PC-3 (cell line): ENCODE results near the gene SLC1A5. TPM values are rescaled to one million over a fixed set of nuclear protein-coding genes. Genes with fewer than 3 reads are reported as not detected.

Source experiments
- ATAC-seq: fragments of 200-7000 bp; cut with Tn5 transposase; 2 replicates; pipeline ENCODE4 v1.9.1; 2020; ENCODE audit warnings: mild to moderate bottlenecking, moderate library complexity
- BruUV-seq: library from RNA; stranded (reverse); fragments of 400-500 nt; replicated peaks from 2 replicates; lab custom pipeline; 2021; lab: Mats Ljungman, UMichigan
- CTCF ChIA-PET: fragments of 300-600 bp; sonication (Branson Sonifier 250); formaldehyde crosslinking; loops from one replicate; lab custom pipeline; 2022; ENCODE audit warnings: antibody characterized with exemption; lab: Charles Lee
- POLR2A ChIA-PET: fragments of 300-600 bp; sonication (Branson Sonifier 250); formaldehyde crosslinking; loops from one replicate; lab custom pipeline; 2022; ENCODE audit warnings: antibody characterized with exemption; ENCODE audit not compliant: unreplicated experiment; lab: Charles Lee
- DNase-seq: peaks from one replicate; pipeline ENCODE4 v3.0.0-alpha.2; 2015
- H2AFZ ChIP-seq: fragments of 300-600 bp; sonication (generic); 2 replicates; pipeline ENCODE4 v1.6.0; 2016; ENCODE audit warnings: antibody characterized with exemption, low read length
- H3F3A ChIP-seq: fragments of 300-600 bp; sonication (generic); one replicate; pipeline ENCODE4 v1.6.0; 2017; ENCODE audit warnings: antibody characterized with exemption, low read length, control low read depth, mild to moderate bottlenecking; ENCODE audit not compliant: unreplicated experiment
- H3K27ac ChIP-seq: fragments of 300-600 bp; sonication (generic); 2 replicates; pipeline ENCODE4 v1.5.1; 2016; ENCODE audit warnings: mild to moderate bottlenecking, low read length
- H3K27me3 ChIP-seq: fragments of 300-600 bp; sonication (generic); 2 replicates; pipeline ENCODE4 v1.6.1; 2016; ENCODE audit warnings: low read length, mixed read lengths
- H3K36me3 ChIP-seq: fragments of 300-600 bp; sonication (generic); 2 replicates; pipeline ENCODE4 v1.6.1; 2016; ENCODE audit warnings: low read depth, mixed run types, low read length, mixed read lengths
- H3K4me1 ChIP-seq: fragments of 300-600 bp; sonication (generic); 2 replicates; pipeline ENCODE4 v1.5.1; 2016; ENCODE audit warnings: low read length; ENCODE audit not compliant: insufficient read depth
- H3K4me2 ChIP-seq: fragments of 300-600 bp; sonication (generic); 2 replicates; pipeline ENCODE4 v1.6.0; 2016; ENCODE audit warnings: low read length
- H3K4me3 ChIP-seq: fragments of 300-600 bp; sonication (generic); 2 replicates; pipeline ENCODE4 v1.5.1; 2016; ENCODE audit warnings: mild to moderate bottlenecking, low read length, mixed read lengths
- H3K79me2 ChIP-seq: fragments of 300-600 bp; sonication (generic); 2 replicates; pipeline ENCODE4 v1.6.1; 2017; ENCODE audit warnings: low read length, mixed read lengths
- H3K9ac ChIP-seq: fragments of 300-600 bp; sonication (generic); 2 replicates; pipeline ENCODE4 v1.6.0; 2016; ENCODE audit warnings: mild to moderate bottlenecking, low read length
- H3K9me2 ChIP-seq: fragments of 300-600 bp; sonication (generic); replicated peaks from 2 replicates; pipeline ENCODE4 v1.6.1; 2016; ENCODE audit warnings: mixed run types, low read length, mixed read lengths
- H3K9me3 ChIP-seq: fragments of 300-600 bp; sonication (generic); 2 replicates; pipeline ENCODE4 v1.6.1; 2016; ENCODE audit warnings: low read length, mixed read lengths
- H4K20me1 ChIP-seq: fragments of 300-600 bp; sonication (generic); 2 replicates; pipeline ENCODE4 v1.6.1; 2016; ENCODE audit warnings: low read length, mixed read lengths
- EZH2 ChIP-seq: fragments of 300-600 bp; sonication (generic); IDR thresholded peaks from one replicate; pipeline ENCODE4 v1.6.1; 2017; ENCODE audit warnings: antibody characterized with exemption, mild to moderate bottlenecking, low read length; ENCODE audit not compliant: unreplicated experiment
- EZH2phosphoT487 ChIP-seq: fragments of 300-600 bp; sonication (generic); IDR thresholded peaks from 2 replicates; pipeline ENCODE4 v1.6.1; 2018; ENCODE audit warnings: mild to moderate bottlenecking, antibody characterized with exemption, low read length, borderline replicate concordance
- intact Hi-C: fragments of 100-400 bp; cut with micrococcal nuclease; formaldehyde crosslinking; loops from 2 replicates; pipeline ENCODE4 v1.9.0; 2023
- total RNA-seq: library from RNA; depleted of rRNA; stranded (reverse); fragments of >200 nt; gene quantifications from 2 replicates; pipeline ENCODE4 v1.2.3, GENCODE V29; 2014
- TF ChIP-seq, protein P1 (sequence below): fragments of 300-600 bp; sonication (generic); conservative IDR thresholded peaks from 2 replicates; pipeline ENCODE4 v1.5.1; 2017; ENCODE audit warnings: antibody characterized with exemption, low read depth, mild to moderate bottlenecking, low read length

SLC1A5 gene
- total RNA-seq, 1 experiment from 2014 or later: 97.4 TPM

DNA sequence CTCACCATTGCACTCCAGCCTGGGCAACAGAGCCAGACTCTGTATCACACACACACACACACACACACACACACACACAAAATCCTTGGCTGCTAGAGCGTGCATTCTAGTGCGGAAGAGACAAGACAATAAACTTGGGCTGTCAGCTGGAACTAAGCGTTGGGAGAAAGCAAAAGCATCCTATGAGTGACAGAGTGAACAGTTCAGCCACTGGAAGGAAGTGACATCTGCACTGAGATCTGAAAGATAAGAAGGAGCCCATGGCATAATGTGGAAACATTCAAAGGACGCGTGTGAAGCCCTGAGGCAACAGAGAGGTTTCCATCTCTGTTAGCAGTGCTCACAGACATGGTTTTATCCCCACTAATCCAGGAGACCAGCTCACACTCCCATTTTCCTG is 3.5 kb upstream of the SLC1A5 start:
- H3K36me3 ChIP-seq: no peaks in the 10 kb centered on the region
- DNase-seq (no peak), ATAC-seq (no peak)
- H3K79me2 ChIP-seq: peaks cover 14% of the 10 kb centered on the region
- H3K4me1 ChIP-seq: peaks cover 17% of the 10 kb centered on the region
- intact Hi-C loops: no loop called here
- POLR2A ChIA-PET: no interaction called here
- BruUV-seq: no TSS peak
- H3K4me3 ChIP-seq: no peak overlapping the region
- H3K9ac ChIP-seq: no peak overlapping the region
- H3K27me3 ChIP-seq: no peaks in the 10 kb centered on the region
- TF ChIP-seq, protein P1, sequence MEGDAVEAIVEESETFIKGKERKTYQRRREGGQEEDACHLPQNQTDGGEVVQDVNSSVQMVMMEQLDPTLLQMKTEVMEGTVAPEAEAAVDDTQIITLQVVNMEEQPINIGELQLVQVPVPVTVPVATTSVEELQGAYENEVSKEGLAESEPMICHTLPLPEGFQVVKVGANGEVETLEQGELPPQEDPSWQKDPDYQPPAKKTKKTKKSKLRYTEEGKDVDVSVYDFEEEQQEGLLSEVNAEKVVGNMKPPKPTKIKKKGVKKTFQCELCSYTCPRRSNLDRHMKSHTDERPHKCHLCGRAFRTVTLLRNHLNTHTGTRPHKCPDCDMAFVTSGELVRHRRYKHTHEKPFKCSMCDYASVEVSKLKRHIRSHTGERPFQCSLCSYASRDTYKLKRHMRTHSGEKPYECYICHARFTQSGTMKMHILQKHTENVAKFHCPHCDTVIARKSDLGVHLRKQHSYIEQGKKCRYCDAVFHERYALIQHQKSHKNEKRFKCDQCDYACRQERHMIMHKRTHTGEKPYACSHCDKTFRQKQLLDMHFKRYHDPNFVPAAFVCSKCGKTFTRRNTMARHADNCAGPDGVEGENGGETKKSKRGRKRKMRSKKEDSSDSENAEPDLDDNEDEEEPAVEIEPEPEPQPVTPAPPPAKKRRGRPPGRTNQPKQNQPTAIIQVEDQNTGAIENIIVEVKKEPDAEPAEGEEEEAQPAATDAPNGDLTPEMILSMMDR: no peak
- TF ChIP-seq EZH2: no peak
- TF ChIP-seq EZH2phosphoT487: no peak
- no peaks in the 10 kb centered on the region for H4K20me1 ChIP-seq
- CTCF ChIA-PET: no interaction called here
- no peaks in the 10 kb centered on the region for H3F3A ChIP-seq
- H3K9me3 ChIP-seq: no peaks in the 10 kb centered on the region
- no peak overlapping the region for H3K27ac ChIP-seq
- no peak overlapping the region for H3K4me2 ChIP-seq
- no peak overlapping the region for H2AFZ ChIP-seq
- H3K9me2 ChIP-seq: no peaks in the 10 kb centered on the region

DNA sequence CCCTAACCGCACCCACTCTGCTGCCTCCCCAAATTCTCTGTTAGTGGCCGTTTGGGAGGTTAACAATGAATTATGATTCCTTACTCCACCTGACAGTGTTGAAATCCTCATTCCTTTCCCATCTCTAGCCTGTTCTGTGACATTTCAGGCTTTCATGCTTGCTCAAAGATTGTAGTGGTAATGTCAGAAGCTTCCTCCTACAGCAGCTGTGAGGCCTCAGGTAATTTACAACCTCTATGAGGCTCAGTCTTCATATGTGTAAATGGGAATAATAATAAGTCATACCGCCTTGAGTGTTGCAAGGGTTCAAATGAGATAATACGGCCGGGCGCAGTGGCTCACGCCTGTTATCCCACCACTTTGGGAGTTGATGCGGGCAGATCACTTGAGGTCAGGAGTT is 977 bp upstream of the SLC1A5 start:
- Histone ChIP-seq H4K20me1 (peaks cover 7% of the 10 kb centered on the region), H3K9me3 (no peaks in the 10 kb centered on the region), H3K4me3 (no peak overlapping the region), H3K27ac (no peak overlapping the region), H3K79me2 (peaks cover 40% of the 10 kb centered on the region), H3F3A (no peaks in the 10 kb centered on the region), H3K36me3 (no peaks in the 10 kb centered on the region), H2AFZ (no peak overlapping the region), H3K27me3 (no peaks in the 10 kb centered on the region), H3K4me2 (no peak overlapping the region), H3K9me2 (no peaks in the 10 kb centered on the region), H3K4me1 (peaks cover 30% of the 10 kb centered on the region), H3K9ac (no peak overlapping the region)
- ChIA-PET POLR2A (no interaction called here), CTCF (no interaction called here)
- no peak for DNase-seq
- intact Hi-C loops: loop anchor here (5.0 kb wide), 1 partner anchor 38 kb away; no protein-coding TSS in a partner anchor
- no TSS peak for BruUV-seq
- no peak for ATAC-seq
- TF ChIP-seq, protein P1: no peak
- TF ChIP-seq EZH2 (no peak), EZH2phosphoT487 (no peak)

DNA sequence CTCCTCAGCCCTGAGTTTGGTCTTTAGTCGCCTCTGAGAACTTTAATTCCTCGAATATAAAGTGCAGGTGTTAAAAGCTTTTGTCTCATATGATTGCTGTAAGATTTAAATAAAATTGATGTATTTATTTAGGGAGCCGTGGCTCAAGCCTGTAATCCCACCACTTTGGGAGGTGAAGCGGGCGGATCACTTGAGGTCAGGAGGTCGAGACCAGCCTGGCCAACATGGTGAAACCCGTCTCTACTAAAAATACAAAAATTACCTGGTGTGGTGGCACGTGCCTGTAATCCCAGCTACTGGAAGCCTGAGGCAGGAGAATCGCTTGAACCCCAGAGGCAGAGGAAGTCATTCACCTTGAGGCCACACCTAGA is 559 bp upstream of the SLC1A5 start:
- H3K4me1 ChIP-seq: peaks cover 34% of the 10 kb centered on the region
- no peak overlapping the region for H3K4me3 ChIP-seq
- no peak overlapping the region for H3K4me2 ChIP-seq

More for the DNA sequence above, 559 bp upstream of the SLC1A5 start:
- H2AFZ ChIP-seq: no peak overlapping the region
- TF ChIP-seq EZH2 (no peak), EZH2phosphoT487 (no peak)
- TF ChIP-seq, protein P1: no peak
- intact Hi-C loops: loop anchor here (5.0 kb wide), 1 partner anchor 38 kb away; no protein-coding TSS in a partner anchor
- ChIA-PET CTCF (no interaction called here), POLR2A (no interaction called here)
- DNase-seq (no peak), ATAC-seq (no peak)
- H3K36me3 ChIP-seq: no peaks in the 10 kb centered on the region
- no peak overlapping the region for H3K9ac ChIP-seq
- no peaks in the 10 kb centered on the region for H3K27me3 ChIP-seq
- H3K79me2 ChIP-seq: peaks cover 44% of the 10 kb centered on the region
- H4K20me1 ChIP-seq: peaks cover 7% of the 10 kb centered on the region
- BruUV-seq: no TSS peak
- H3K27ac ChIP-seq: no peak overlapping the region
- no peaks in the 10 kb centered on the region for H3F3A ChIP-seq
- H3K9me3 ChIP-seq: no peaks in the 10 kb centered on the region
- H3K9me2 ChIP-seq: no peaks in the 10 kb centered on the region
